Body of pancreas (tissue), 4 donors: Measurements from ENCODE around the gene USP24.

Source experiments
- CTCF ChIP-seq, 7 experiments: fragments of 450-650 bp in 4 of 7; fragments of 200-600 bp in 3 of 7; sonication (generic) in 3 of 7; IDR thresholded peaks; one replicate each; pipeline ENCODE4 v1.5.1; 2016 to 2019; ENCODE audit warnings: antibody characterized with exemption in 7 of 7
- POLR2A ChIP-seq, 3 donors: fragments of 450-650 bp; IDR thresholded peaks; one replicate each; pipeline ENCODE4 v1.6.1; 2016; ENCODE audit warnings: antibody characterized with exemption in 3 of 3, mild to moderate bottlenecking in 2 of 3

GRCh38 chr1:55089683-55090082, 125.5 kb downstream of the USP24 start:
- TF ChIP-seq CTCF (IDR thresholded peaks at IDR 0.05) (no peak), POLR2A (IDR thresholded peaks at IDR 0.05) (no peak)
